ENCODE measurements around the gene NTNG2.

DNA sequence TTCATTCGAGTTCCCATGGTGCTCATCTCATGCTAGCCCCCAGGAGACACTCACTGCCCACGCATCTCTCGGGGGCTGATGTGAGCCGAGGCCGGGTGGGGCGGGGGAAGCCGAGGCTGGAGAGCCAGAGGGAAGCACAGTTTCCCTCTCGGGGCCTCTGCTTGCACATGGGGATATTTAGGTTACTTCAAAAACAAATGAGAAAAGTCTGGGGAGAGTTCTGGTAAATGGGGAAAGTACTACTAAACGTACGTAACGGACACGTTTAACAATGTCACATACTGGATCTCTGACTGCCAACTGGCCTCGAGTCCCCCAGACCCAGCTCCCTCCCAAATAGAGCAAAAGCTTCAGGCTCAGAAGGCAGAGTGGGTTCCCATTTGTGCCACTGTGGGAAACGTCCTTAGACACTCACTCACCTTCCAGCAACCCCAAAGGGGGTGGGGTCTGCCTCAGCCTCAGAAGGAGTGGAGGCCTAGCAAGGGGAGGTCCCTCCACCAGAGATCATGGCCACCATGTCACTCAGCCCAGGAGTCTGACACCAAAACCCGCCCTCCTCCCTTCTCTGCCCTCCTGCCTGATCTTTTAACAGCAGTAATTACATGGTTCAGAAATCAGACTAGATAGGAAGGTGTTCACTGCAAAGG lies 33.8 kb upstream of the NTNG2 start:
- TF ChIP-seq POLR2AphosphoS5 (IDR thresholded peaks at IDR 0.05; ENCODE audit: borderline replicate concordance, low read depth, low read length) (no peak), EZH2 (IDR thresholded peaks at IDR 0.05) (no peak)

Data from SK-N-MC (cell line).